Thyroid gland (tissue), 4 donors: Measurements from ENCODE around the gene STK24. TPM values are rescaled to one million over a fixed set of nuclear protein-coding genes. Genes with fewer than 3 reads are reported as not detected.

Experiments used
- DNase-seq, 2 donors: peaks; one replicate each; pipeline ENCODE4 v3.0.0-alpha.2; 2019
- H3K27ac ChIP-seq, 3 donors: fragments of 200-600 bp; sonication (generic); 1 replicate in 2 of 3; 2 replicates in 1 of 3; pipeline ENCODE4 v1.5.1; 2016 to 2019; ENCODE audit warnings: mild to moderate bottlenecking in 1 of 3, moderate library complexity in 1 of 3
- H3K27me3 ChIP-seq: fragments of 200-600 bp; sonication (generic); one replicate; pipeline ENCODE4 v1.5.1; 2019
- H3K36me3 ChIP-seq, 2 donors: fragments of 200-600 bp; sonication (generic); one replicate each; pipeline ENCODE4 v1.5.1; 2016 to 2019
- H3K4me1 ChIP-seq, 2 donors: fragments of 200-600 bp; sonication (generic); one replicate each; pipeline ENCODE4 v1.5.1; 2017 to 2019
- H3K4me3 ChIP-seq, 3 donors: fragments of 200-600 bp; sonication (generic); replicated peaks in 1 of 3; 1 replicate in 2 of 3; 2 replicates in 1 of 3; pipeline ENCODE4 v1.5.1; 2016; ENCODE audit warnings: mild to moderate bottlenecking in 1 of 3
- H3K9me3 ChIP-seq: fragments of 200-600 bp; sonication (generic); one replicate; pipeline ENCODE4 v1.5.1; 2017
- POLR2A ChIP-seq, 2 donors: fragments of 450-650 bp; IDR thresholded peaks; one replicate each; pipeline ENCODE4 v1.6.1; 2017; ENCODE audit warnings: antibody characterized with exemption in 2 of 2, mild to moderate bottlenecking in 2 of 2, moderate library complexity in 1 of 2
- WGBS, 2 donors: methylation state at CpG; one replicate each; pipeline ENCODE4 v1.1.5; 2017; 5-methylcytosine and 5-hydroxymethylcytosine counted together
- intact Hi-C: fragments of 100-400 bp; cut with DNase I; formaldehyde crosslinking; loops from one replicate; pipeline ENCODE4 v1.15.1; 2023
- total RNA-seq, 4 donors: library from RNA; depleted of rRNA; stranded (reverse); fragments of >200 nt; gene quantifications; one replicate each; pipeline ENCODE4 v1.2.3, GENCODE V29; 2016
- TF ChIP-seq, protein P1 (sequence below), 6 experiments: fragments of 200-600 bp in 3 of 6; fragments of 450-650 bp in 3 of 6; sonication (generic) in 3 of 6; IDR thresholded peaks; one replicate each; pipeline ENCODE4 v1.5.1; 2016 to 2019; ENCODE audit warnings: antibody characterized with exemption in 6 of 6, mild to moderate bottlenecking in 2 of 6, inconsistent platforms in 1 of 6, moderate library complexity in 1 of 6

STK24 gene
- total RNA-seq, 4 donors from 2014 or later, result 74.5 to 102 (median 90.7) TPM

- Histone ChIP-seq H3K9me3 (no peaks in the 10 kb centered on the region), H3K4me1 (peaks cover 0 to 8% of the 10 kb centered on the region in 2 donors), H3K27me3 (no peaks in the 10 kb centered on the region), H3K36me3 (peaks cover 14 to 16% of the 10 kb centered on the region in 2 donors), H3K27ac (no peak overlapping the region), H3K4me3 (no peak overlapping the region)
- intact Hi-C loops, result loop anchor here (5.0 to 10.0 kb wide), 2 partner anchors 134 to 401 kb away; partner anchors contain the start of gene STK24
- WGBS, 2 donors, result 89 to 95% methylated on average over 21 of the region's 21 CpGs
- DNase-seq, result no peak
- TF ChIP-seq POLR2A (IDR thresholded peaks at IDR 0.05), result no peak
- TF ChIP-seq, protein P1, sequence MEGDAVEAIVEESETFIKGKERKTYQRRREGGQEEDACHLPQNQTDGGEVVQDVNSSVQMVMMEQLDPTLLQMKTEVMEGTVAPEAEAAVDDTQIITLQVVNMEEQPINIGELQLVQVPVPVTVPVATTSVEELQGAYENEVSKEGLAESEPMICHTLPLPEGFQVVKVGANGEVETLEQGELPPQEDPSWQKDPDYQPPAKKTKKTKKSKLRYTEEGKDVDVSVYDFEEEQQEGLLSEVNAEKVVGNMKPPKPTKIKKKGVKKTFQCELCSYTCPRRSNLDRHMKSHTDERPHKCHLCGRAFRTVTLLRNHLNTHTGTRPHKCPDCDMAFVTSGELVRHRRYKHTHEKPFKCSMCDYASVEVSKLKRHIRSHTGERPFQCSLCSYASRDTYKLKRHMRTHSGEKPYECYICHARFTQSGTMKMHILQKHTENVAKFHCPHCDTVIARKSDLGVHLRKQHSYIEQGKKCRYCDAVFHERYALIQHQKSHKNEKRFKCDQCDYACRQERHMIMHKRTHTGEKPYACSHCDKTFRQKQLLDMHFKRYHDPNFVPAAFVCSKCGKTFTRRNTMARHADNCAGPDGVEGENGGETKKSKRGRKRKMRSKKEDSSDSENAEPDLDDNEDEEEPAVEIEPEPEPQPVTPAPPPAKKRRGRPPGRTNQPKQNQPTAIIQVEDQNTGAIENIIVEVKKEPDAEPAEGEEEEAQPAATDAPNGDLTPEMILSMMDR (IDR thresholded peaks at IDR 0.05), result no peak
These were observed 135.7 kb downstream of the STK24 start for GRCh38 chr13:98441056-98441676.

DNA sequence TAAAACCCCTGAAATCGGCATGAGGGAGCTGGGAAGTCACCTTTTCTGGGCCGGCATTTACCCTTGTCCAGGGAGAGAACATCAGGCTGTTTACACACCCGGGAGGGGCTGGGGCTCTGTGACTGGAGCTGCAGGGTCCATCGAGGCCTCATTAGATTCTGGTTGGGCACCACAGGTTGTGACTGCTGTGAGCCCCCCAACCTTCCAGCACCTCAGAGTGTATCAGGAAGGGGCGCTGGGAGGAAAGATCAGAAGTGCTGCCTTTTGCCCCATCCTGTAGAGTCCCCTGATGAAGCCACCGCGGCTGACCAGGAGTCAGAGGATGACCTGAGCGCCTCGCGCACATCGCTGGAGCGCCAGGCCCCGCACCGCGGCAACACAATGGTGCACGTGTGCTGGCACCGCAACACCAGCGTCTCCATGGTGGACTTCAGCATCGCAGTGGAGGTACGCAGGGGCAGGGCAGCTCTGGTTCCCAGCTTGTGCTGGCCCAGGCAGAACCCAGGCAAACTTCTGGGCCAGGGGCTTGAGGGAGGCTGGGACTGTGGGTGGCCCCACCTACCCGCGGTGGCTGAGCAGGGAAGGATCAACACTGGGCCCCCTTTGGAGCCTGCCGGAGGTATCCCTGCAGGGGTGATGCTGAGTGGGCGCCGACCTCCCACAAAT is 136.4 kb downstream of the STK24 start:
- no peak overlapping the region for H3K4me3 ChIP-seq
- H3K9me3 ChIP-seq, result no peaks in the 10 kb centered on the region
- 96 to 98% methylated on average over 14 to 22 of the region's 25 CpGs for WGBS, 2 donors
- intact Hi-C loops, result loop anchor here (5.0 to 10.0 kb wide), 2 partner anchors 134 to 402 kb away; partner anchors contain the start of gene STK24
- H3K36me3 ChIP-seq, result peaks cover 11 to 15% of the 10 kb centered on the region in 2 donors
- no peak overlapping the region for H3K27ac ChIP-seq
- H3K4me1 ChIP-seq, result peaks cover 0 to 5% of the 10 kb centered on the region in 2 donors
- no peak for DNase-seq
- no peaks in the 10 kb centered on the region for H3K27me3 ChIP-seq
- TF ChIP-seq POLR2A (IDR thresholded peaks at IDR 0.05), result no peak
- TF ChIP-seq, protein P1 (IDR thresholded peaks at IDR 0.05), result no peak

GRCh38 chr13:98439896-98440295 is 137.0 kb downstream of the STK24 start:
- Histone ChIP-seq H3K27me3 (no peaks in the 10 kb centered on the region), H3K27ac (no peak overlapping the region), H3K4me1 (no peaks in the 10 kb centered on the region), H3K9me3 (no peaks in the 10 kb centered on the region), H3K36me3 (peaks cover 11 to 15% of the 10 kb centered on the region in 2 donors), H3K4me3 (no peak overlapping the region)
- intact Hi-C loops, result loop anchor here (5.0 to 10.0 kb wide), 2 partner anchors 135 to 402 kb away; partner anchors contain the start of gene STK24
- TF ChIP-seq, protein P1 (IDR thresholded peaks at IDR 0.05), result no peak
- TF ChIP-seq POLR2A (IDR thresholded peaks at IDR 0.05), result no peak
- 89 to 94% methylated on average over 15 to 16 of the region's 16 CpGs for WGBS, 2 donors
- DNase-seq, result no peak

DNA sequence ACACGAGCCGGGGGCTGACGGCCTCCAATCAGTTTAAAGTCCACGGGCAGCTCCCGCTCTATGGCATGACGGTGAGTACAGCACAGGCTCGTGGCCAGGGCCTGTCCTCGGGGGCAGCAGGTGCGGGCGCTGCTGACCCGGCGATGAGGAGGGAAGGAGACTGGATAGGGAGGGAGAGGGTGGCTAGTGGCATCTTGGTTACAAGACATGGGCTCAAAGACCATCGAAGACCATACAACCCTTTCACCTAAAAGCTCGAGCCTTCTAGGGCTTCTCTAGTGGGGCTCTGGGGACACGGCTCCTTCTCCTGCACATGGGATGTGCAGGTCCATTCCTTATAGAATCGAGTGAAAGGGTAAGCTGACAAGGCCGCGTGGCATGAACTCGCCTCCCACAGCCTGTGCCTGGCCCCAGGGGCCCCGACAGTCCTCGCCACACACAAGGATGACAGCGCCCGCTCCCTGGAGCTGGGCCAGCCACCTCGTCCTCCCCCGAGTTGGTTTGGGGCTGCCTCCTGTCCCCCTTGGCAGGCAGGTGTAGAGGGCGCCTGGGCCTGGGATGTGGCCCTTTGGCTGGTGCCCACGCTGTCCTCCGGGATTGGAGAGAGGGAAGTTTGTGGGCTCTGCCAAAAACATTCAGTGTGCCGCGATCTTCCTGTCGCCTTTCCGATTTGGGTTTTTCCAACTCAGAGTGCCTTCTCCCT is 137.6 kb downstream of the STK24 start:
- H3K27ac ChIP-seq, result no peak overlapping the region
- H3K4me1 ChIP-seq, result no peaks in the 10 kb centered on the region
- intact Hi-C loops, result no loop called here
- no peaks in the 10 kb centered on the region for H3K27me3 ChIP-seq
- no peak overlapping the region for H3K4me3 ChIP-seq
- 92 to 95% methylated on average over 28 of the region's 32 CpGs for WGBS, 2 donors
- H3K9me3 ChIP-seq, result no peaks in the 10 kb centered on the region
- no peak for DNase-seq
- TF ChIP-seq, protein P1 (IDR thresholded peaks at IDR 0.05), result no peak
- TF ChIP-seq POLR2A (IDR thresholded peaks at IDR 0.05), result no peak
- H3K36me3 ChIP-seq, result peaks cover 11 to 15% of the 10 kb centered on the region in 2 donors
